LHCN-M2 (cell line): ENCODE measurements around the gene FAM241B. TPM values are rescaled to one million over a fixed set of nuclear protein-coding genes. Genes with fewer than 3 reads are reported as not detected.

ENCODE experiments used
- DNase-seq: peaks from one replicate; pipeline ENCODE4 v3.0.0-alpha.2; 2012; ENCODE audit warnings: low read depth
- total RNA-seq: library from RNA; depleted of rRNA; stranded (reverse); fragments of >200 nt; gene quantifications from 2 replicates; pipeline ENCODE4 v1.2.3, GENCODE V29; 2014

Gene FAM241B
- total RNA-seq, 1 experiment from 2014 or later = not detected

DNA sequence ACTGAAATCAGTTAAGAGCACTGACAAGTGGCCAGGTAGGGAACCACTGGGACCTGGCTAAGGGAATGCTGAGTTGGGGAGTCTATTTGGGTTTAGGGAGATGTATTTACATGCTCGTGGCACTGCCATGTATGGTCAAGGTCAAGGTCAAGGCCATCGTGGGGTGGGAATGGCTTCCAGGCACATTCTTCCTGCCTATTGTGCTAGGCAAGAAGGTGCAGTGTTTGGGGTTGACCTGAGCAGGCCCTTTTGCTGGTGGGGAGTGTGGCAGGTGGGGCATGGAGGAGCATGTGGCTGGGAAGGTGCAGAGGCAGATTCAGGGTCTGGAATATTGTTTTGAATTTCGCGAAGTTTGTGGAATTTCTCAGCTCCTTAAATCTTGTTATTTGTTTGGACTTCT is 17.8 kb downstream of the FAM241B start:
- no peak for DNase-seq

DNA sequence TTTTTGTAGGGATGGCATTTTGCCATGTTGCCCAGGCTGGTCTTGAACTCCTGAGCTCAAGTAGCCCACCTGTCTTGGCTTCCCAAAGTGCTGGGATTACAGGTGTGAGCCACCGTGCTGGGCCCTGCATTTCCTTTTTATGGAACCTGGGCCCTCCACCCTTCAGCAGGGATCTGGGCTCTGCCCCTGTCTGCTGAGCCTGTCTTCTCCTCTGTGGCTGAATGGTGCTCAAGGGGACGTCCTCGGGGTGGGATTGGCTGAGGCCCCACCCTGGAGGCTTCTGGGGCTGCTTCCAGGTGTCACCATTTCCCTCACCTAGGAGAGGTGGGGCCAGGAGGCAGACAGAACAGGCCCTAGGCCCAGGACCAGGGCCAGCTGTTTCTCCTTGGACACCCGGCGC is 18.4 kb downstream of the FAM241B start:
- DNase-seq = no peak

DNA sequence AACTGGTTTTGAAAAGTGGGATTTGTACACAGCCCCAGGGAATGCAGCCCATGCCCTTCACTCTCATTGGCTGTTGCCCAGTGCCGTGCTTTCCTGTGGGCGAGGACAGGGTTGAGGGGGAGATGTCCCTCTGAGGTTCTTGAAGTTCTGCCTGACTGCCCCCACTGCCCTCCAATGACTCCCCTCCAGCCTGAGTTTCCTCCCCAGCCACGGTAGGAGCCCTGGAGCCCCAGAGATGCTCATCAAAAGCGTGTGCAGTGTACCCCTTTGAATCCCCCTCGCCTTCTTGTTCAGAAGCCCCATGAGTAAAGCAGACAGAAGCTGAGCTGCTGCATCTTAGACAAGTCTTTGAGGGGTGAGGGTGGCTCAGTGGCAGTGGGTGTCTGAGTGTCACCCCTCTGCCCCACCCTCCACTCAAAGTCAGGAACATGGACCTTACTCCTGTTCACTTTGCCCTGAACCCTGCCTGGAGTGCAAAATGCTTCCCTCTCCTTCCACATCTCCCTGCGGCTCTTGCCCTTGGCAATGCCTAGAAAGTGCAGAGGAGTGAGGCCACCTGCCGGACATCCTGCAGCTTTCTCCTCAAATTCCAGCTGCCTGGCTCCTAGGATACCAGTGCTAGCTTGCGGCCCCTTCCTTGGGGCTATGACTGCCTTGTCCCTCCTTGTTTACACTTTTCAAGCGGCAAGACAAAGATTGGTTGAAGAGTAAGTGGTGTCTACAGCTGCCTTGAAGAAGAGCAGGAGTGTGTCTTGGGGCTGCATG is 19.9 kb downstream of the FAM241B start:
- no peak for DNase-seq

DNA sequence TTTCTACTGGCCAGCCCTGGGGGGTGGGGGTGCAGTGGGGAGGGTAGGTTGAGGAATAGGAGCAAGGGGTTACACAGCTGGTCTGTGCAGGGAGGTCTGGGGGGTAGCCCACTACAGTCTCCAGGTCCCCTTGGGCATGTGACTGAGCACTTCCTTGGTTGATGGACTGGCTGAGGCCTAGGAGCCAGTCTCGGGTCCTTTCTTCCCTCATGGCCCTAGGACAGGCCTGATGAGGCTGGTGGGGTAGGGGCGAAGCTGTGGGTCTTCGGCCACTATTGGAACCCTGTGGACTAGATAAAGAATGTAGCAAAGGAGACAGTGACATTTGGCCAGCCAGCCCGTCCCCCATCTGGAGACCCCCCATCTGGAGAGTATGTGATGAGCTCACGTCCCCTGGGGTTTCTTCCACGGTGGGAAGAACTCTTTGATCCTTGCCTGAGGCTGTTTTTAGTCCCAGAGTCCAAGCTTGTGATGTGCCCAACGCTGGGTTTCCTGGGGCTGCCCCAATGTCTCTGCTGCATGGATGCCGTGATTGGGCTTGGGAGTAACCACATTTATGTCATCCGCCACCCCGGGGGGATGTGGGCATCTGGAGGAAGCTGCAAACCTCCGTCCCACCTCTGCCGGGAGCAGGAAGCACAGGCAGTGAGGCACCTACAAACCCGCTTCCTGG is 20.7 kb downstream of the FAM241B start:
- no peak for DNase-seq

DNA sequence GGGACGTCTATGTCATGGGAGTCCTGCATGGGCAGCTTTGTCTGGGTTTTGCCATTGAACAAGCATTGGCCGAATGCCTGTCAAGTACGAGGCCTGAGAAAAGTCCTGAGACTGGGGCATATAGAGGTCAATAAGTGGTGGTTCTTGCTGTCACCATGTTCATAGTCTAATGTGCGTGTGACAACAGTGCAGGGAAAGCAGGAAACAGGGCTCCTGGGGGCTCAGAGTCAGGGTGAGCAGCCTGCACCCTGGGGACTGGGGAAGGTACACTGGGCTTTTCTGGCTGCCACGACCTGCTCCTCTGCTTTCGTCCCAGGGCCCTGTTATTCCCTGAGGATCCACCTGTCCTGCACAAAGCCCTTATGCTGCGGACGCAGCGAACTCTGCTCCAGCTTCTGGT is 21.3 kb downstream of the FAM241B start:
- DNase-seq = no peak

DNA sequence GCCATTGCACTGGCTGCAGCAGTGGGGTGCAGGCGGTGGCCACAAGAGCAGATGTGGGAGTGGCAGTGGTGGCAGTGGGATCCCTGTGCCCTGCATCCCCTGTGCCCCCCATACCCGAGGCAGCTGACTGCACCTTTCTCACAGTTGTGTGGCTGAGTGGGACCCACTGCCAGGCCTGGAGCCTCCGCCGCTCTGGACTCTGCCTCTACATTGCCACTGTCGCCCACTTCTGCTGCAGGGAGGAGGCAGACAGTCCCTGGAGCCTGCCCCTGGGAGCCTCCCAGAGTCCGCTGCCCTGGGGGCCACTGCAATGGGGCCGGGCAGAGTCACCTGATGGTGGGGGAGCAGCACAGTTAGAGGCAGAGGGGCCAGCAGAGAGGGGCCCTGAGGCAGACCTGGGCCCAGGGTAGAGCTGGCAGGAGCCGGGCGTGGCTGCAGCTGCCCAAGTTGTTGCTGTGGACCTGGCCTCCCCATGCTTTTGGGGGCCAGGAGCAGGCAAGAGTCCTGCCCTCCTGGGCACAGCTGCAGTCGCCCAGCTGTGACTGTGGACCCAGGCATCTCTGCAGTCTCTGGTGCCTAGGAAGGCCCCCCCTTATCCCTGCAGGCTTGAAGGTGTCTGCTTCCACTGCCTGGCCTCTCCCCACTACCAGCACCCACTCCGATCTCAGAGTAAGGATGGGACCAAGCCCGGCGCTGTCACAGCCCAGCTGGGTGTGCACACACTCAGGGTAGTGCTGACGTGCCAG is 22.2 kb downstream of the FAM241B start:
- DNase-seq = no peak

DNA sequence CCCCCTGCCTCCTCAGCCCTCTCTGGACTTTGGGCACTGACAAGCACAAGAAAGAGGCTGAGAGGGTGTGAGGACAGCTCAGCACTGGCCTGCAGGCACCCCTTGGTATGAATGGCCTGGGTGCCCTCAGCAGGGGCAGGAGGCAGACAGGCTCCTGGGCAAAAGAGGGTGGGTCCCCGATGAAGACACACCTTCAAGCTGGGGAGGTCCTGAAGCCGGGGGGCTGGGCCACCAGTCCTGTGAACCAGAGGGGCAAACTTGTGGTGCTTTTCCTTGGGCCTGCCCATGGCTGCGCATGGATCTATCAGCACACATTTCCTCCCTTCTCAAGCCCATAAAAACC is 22.8 kb downstream of the FAM241B start:
- DNase-seq = no peak

DNA sequence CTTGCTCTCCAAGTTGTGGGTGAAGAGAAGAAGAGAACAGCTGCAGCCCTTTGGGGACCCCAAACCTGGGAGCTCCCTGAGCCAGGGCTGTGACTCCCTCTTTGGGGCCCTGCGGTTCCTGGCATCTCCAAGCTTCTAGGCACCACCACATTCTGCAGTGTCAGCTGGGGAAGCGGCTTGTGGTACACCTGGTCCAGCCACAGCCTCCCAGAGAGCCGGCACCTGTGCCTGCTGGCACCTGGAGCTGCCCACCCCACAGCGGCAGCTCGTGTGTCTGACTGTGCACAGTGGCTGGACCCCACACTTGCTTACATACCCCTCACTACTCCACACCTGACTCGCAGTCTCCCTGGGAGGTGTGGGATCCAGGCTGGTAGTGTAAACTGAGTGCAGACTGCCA is 23.5 kb downstream of the FAM241B start:
- DNase-seq = no peak

DNA sequence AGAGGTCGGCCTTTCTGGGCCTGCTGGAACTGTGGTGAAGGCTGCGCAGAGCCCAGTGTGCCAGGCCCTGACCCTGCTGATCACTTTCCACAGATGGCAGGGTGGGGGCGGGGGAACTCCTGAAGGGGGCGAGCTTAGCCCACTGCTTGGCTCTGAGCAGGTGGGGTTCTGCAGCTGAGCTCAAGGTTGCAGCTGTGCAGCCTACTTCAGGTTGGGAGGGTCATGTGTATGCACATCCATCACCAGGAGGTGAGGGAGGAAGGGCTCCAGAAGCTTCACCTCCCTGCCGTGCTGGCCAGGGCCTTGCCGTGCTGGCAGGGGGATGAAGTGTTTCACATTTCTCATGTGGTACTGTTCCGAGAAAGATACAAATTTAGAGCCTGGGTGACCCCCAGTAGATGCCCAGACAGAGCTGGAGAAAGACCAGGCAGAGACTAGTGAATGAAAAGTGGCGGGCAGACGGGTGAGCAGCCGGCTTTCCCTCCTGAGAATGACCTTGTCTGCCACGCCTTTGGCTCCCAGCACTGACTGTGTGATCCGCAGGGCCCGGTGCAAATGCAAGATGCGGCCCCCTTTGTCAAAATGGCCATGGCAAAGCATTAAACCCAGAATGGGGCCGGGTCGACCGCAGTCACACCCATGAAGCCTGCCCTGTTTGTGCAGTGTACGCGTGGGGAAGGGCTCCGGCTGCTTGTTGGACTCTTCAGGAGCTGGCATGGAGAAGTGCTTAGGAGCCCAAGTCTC is 25.2 kb downstream of the FAM241B start:
- no peak for DNase-seq

DNA sequence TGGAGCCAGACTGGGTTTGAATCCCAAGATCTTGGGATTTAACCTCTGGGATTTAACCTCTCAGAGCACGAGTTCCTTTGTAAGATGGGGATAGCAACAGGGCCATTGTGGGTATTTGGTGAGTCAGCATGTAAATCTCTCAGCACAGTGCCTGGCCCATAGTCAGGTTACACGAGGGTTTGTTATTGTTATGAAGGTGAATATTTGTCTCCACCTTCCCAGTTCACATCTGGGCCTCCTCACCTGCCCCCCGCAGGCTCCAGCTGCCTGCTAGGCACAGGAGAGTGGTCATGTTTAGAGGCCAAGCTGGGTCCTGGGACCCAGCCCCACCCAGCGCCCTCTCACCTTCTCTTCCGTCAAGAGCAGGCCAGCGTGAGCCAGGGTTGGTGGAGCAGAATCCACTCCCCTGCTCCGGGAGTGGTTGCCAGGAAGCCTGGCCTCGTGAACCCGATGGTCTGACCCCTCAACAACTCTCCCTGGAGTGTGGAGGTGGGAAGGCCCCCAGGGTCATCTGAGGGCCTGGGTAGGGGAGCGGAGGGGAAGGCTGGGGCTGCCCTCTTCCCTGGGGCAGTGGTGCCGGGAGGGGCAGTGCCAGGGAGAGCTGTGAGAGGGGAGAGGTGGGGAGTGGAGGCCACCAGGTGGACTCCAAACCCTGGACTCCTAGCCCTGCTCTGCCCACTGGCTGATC is 26.0 kb downstream of the FAM241B start:
- no peak for DNase-seq

DNA sequence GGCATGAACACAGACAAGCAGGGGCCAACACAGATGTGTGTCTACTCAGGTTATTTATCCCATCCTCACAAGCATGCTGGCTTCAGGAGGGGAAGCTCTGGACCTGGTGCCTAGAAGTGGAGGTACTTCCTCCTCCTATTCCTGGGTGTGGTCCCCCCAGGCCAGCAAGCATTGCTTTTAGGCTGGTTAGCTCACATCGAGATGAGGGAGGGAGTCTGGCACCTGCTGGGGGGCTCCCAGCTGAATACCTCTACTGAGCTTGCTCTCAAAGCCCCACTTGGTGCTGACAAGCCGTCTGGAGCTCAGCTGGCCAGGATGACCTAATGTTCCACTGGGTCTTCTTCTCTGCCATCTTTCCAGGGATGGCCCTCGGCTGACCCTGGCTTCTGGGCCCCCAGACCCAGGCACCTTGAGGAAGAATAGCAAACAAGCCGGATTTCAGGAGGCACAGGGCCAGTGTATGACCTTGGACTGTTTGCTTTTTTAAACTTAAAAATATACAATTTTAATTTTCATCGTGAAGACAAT is 26.8 kb downstream of the FAM241B start:
- no peak for DNase-seq

DNA sequence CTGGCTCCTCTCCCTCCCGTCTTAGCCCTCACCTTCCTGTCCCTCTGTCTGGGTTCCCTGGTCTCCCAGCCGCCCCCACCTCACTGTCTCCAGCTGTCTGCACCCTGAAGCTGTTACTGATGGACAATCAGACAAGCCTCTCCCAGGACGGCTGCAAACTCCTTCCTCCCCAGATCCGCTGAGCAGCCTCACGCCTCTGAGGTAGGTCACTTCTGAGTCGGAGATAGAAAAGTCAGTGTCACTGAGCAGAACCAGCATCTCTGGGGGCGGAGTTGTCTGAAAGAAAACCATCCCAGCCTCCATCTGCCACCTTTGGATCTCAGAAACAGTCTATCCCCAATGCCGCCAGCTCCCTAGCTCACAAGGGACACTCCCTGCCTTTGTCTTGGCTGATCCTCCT is 27.4 kb downstream of the FAM241B start:
- no peak for DNase-seq

DNA sequence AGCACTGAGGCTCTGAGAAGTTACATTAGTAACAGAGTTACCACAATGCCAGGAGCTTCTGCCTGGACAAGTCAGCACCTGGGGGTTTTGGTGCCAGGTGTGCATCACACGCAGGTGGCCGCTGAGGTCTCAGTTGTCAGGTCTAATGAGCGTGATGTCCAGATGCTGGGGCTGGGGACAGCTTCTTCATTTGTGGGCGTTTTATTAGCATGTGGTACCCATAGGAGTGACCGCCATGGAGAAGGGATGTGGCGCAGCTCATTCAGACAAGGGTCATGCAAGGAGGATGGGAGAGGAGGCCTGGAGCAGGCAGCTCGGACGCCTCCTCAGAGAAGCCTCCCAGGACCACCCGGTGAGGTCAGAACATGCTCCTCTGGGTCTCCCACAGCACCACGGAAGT is 27.8 kb downstream of the FAM241B start:
- DNase-seq = no peak

DNA sequence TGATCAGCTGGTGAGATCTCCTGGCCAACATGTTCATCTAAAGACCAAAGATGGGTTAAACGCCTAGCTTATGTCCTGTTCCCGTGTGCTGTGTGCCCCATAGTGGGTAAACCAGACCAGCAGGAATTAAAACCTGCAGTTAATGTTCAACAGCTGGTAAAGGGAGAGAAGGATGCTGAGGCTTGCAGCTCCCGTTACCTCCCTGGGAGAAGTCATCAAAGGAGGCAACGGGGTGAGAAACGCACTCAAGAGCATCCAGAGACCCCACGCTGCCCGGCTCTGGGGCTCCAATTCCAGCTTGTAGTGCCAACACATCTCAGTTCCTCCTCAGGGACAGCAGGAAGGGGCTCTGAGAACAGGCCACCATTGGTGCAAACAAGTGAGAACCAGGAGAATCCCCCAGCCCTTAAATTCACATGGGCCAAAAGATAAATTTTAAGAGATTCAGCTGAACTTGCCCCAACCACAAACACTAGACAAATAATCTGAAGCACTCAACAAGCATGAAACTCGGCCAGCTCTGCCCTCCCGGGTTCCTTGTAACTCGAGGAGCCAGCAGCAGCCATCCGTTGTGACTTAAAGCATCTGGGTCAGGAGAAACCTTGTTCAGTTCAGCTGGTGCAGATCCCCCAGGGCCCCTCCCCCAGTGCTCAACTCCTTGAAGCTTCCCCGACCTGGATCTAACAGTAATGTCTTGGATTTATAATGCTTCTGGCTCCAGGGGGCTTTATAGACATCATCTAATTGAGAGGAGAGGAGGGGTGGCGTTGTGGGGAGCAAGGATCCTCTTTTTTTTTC is 29.4 kb downstream of the FAM241B start:
- DNase-seq = no peak

DNA sequence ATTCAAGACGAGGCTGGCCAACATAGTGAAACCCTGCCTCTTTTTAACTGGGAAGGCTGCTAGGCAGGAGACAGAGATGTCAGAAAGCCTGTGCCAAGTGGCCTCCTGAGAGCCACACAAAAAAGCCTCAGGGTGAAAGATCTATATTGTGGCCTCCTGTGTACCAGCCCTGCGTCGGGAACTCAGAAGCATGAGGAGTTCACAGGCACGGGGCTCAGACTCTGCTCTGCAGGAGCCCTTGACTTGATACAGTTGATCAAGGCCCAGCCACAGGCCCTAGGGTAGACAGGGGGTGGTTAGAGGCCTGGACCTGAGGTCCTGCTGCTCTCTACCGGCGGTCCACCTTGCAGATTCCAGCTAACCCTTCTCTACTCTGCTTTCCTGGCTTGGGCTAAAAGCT is 30.2 kb downstream of the FAM241B start:
- no peak for DNase-seq

DNA sequence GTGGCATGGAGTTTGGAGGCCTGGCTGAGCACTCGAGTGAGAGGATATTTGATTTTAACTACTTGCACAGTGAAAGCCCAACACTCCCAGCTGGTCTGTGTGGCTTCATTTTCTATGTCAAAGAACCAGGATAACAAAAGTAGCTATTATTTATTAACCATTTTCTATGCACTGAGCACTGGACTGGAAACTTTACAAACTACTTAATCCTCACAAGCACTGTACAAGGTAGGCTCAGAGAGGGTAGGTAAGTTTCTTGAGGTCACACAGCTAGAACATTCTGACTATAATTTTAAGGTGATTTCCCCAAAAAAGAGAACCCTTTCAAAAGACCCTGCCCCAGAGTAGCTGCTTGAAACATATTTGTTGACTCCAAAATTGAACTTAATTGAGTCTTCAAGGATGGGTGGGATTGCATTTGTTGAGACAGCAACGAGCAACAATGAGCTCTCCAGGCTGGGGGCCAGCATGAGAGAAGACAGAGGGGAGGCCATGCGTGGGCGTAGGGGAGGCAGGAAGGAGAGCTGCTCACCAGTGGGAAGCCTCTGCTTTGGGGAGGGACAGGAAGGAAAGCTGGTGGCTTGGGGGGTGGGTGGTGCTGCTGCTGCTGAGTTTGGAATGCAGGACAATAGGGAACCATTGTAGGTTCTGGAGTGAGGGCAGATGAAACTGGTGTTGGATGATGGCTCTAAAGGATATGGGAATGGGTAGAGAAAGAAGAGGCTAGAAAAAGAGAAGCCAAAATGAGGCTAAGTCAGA is 31.5 kb downstream of the FAM241B start:
- DNase-seq = no peak

DNA sequence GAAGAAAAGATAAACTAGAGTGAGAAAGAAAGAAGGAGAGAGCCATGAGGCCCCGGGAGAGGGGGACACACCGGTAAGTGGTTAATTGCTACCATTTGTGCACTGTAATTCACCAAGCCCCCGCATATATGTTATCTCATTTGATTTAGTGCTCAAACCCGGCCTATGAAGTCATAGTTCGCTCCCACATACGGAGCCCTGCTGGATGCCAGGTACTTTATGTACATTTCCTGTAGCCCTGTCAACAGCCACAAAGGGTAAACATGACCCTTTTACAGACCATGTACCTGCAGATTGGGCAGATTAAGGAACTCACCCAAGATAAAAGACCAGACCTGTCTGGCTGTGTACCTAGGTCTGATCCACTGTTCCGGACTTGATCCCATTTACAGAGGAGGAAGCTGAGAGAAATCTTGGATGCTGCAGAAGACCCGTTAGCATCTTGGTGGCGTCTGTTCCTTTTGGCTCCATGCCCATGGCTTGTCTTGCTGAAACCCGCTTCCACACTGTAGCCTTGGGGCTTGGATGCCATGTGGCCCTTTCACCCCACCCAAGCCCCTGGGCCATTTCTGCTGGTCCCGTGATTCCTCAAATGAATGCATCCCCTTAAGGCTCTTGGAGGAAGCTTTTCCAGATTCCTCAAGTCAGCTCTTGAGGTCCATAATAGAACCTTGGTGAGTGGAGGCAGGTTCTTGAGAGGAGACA is 32.3 kb downstream of the FAM241B start:
- DNase-seq = no peak

DNA sequence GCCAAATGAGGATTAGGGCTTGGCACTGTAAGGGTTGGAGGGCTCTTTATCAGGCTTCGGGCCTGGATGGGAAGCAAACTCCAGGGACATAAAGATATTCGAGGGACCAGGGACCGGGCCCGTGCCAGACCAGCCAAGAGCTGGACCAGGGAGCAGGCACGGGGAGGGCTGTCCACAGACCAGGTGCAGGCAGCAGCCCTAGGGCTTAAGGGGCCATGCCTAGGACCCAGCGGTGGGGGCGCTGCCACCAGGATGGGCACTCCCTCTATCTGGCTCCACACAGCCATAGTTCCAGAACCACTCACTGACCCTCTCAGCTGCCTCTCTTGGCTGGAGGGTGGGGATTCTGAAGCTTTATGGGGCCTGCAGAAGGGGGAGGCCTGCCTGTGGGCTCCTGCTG is 32.9 kb downstream of the FAM241B start:
- no peak for DNase-seq

DNA sequence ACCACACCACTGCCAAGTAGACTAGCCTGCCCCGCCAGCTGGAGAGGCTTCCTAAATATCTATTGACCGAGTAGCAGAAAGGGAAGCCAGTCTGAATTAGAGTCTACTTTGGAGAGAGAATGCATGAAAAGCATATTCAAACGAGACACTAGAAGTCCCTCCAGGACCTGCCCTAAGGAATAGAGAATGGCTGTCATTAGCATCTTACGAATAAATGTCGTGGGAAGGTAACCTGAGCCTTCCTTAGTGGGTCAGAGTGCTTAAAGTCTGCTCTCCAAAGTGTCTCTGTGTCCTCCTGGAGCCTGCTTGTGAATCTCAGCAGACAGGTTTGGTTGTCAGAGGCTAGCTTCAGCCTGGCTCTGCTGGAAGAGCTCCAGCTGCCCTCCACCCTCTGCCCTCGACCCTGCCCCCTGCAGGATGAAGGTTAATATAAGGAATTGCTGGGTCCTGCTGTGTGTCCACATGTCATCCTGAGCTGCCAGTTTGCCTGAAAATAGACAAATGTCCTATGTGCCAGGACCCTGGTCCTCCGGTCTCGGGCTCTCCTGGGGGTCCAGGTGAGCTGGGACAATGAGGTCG is 33.4 kb downstream of the FAM241B start:
- DNase-seq = no peak
